GM12875 (cell line): ENCODE measurements around the gene CNGA3.
A peak's percentile ranks its signal among the peaks of the same experiment; 100 is the strongest.

ENCODE experiments used
- H3K4me3 ChIP-seq: one replicate; pipeline ENCODE4 v1.5.1; 2011; ENCODE audit warnings: low read depth, low read length, control low read depth
- CTCF ChIP-seq: IDR thresholded peaks from 2 replicates; pipeline ENCODE4 v1.5.1; 2011; ENCODE audit warnings: low read depth, mild to moderate bottlenecking, control low read depth, inconsistent platforms, low read length, moderate library complexity, borderline replicate concordance; ENCODE audit not compliant: insufficient read depth

Gene CNGA3

DNA sequence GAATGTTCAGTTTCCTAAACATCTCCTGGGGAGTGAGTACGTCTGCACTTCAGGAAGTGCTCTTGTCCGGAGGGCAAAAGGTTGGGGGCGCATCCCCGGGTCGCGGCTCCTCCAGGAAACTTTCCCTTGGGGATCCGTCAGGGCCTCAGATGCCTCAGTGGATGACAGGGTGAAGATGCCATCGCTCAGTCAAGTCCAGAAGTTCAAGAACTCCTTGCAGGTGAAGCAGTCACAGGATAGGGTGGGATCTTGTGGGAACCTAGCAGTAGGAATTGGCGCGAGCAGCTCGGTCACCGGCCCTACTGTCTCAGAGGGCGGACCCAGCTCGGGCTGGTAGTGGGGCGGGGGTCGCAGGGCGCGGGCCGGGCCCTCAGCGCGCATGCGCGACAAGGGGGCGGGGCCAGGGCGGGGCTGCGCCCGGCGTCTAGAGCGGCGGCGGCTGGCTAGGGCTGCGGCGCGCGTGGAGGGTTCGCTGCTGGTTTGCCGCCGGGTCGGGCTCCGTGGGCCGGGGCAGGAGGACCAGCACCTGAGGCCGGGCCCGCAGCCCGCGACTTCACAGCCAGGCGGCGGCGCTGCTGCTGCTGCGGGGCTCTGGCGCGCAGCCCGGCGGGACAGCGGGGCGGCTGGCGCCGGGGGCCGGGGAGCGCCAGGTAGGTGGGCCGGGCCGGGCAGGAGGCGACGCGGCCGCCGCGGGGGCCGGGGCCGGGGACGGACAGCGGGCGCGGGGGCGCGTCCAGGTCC is 98.3 kb downstream of the CNGA3 start, which contains the start of gene INPP4A:
TSS of gene INPP4A (plus strand) at position 423 of the 741 bp plus-strand sequence. CDS start 75,191 bp downstream, outside the sequence.
- TF ChIP-seq CTCF: peak; percentile 35; the same call in 1 of the 2 replicates
- H3K4me3 ChIP-seq: peak within 1 kb of the TSS; percentile 56

- H3K4me3 ChIP-seq: peak overlapping the region; percentile 56
- no peak for TF ChIP-seq CTCF
Measured at GRCh38 chr2:98445177-98445682, 99.0 kb downstream of the CNGA3 start.

- H3K4me3 ChIP-seq: peak overlapping the region; percentile 56
- TF ChIP-seq CTCF: no peak
Measured at GRCh38 chr2:98445683-98446581, 99.7 kb downstream of the CNGA3 start.

DNA sequence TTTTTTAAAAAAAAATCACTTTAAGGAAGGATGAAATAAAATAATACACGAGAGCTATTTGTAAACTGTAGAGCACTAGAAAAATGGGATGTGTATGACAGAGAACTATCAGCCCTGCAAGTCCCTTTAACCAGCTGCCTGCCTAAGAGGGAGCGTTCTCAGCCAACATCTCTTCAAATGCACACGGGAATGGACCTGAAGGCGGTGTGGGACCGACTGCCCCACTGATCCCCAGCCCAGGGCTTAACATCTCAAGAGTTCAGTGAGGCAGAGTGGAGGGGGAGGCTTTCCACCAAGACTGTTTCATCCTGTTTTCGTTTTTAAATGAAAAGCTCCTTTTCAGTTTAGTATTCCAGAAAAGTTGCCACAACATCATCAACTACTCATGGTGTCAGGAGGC is 100.6 kb downstream of the CNGA3 start:
- H3K4me3 ChIP-seq: no peak overlapping the region
- no peak for TF ChIP-seq CTCF
